Activated CD4-positive, alpha-beta T cell treated with anti-CD3 and anti-CD28 coated beads, Interleukin-10, Interleukin-2, amounts not matched to agents 100 ng/mL and 50 ng/mL, durations not matched to agents 16 hours and 8 hours (primary cell): ENCODE results near the gene CFAP107.
"Not testable (repeated sequence)": the region's sequence is repeated elsewhere in the genome, so short reads cannot be mapped to it uniquely, and the experiment has no call there.

Experiments used
- DNase-seq: peaks from one replicate; pipeline ENCODE4 v3.0.0-alpha.2; 2020

CFAP107 gene

GRCh38 chr1:12783783-12784182 is 37.8 kb downstream of the CFAP107 start:
- DNase-seq, result peak; percentile 37

GRCh38 chr1:12784729-12785128 is 38.7 kb downstream of the CFAP107 start:
- not testable (repeated sequence) for DNase-seq

- not testable (repeated sequence) for DNase-seq
These were observed 45.1 kb downstream of the CFAP107 start, which contains the start of gene PRAMEF1 for GRCh38 chr1:12791097-12791496. TSS of gene PRAMEF1 (plus strand) at chr1:12791397. CDS start at chr1:12793228, 1,831 bp downstream.

GRCh38 chr1:12798911-12799310 is 52.9 kb downstream of the CFAP107 start:
- DNase-seq, result no peak

GRCh38 chr1:12799730-12800129 is 53.7 kb downstream of the CFAP107 start:
- no peak for DNase-seq

- no peak for DNase-seq
These were observed 63.9 kb downstream of the CFAP107 start for GRCh38 chr1:12809933-12810332.

- no peak for DNase-seq
These were observed 64.8 kb downstream of the CFAP107 start for GRCh38 chr1:12810691-12811408.

GRCh38 chr1:12811409-12811784 is 65.4 kb downstream of the CFAP107 start:
- no peak for DNase-seq
